Stimulated activated CD8-positive, alpha-beta memory T cell treated with anti-CD3 and anti-CD28 coated beads, Interleukin-4, amount 100 ng/mL, for 1 hour (primary cell): ENCODE results near the gene MRGPRD.
A peak's percentile ranks its signal among the peaks of the same experiment; 100 is the strongest.

ENCODE experiments used
- DNase-seq, 2 donors: peaks; one replicate each; pipeline ENCODE4 v3.0.0-alpha.2; 2020; ENCODE audit warnings: low read depth in 2 of 2, low spot score in 1 of 2

The MRGPRD gene

GRCh38 chr11:68970921-68971636 lies 9.7 kb downstream of the MRGPRD start:
- no peak for DNase-seq

GRCh38 chr11:68969386-68969785 lies 11.4 kb downstream of the MRGPRD start:
- no peak for DNase-seq

- DNase-seq = no peak
Measured at GRCh38 chr11:68968306-68969250, 12.2 kb downstream of the MRGPRD start.

GRCh38 chr11:68966894-68967780 lies 13.6 kb downstream of the MRGPRD start:
- DNase-seq = no peak

GRCh38 chr11:68965901-68966853 lies 14.6 kb downstream of the MRGPRD start:
- DNase-seq = no peak

GRCh38 chr11:68963779-68964178 lies 17.0 kb downstream of the MRGPRD start:
- no peak for DNase-seq

- DNase-seq = peak in 1 of 2 donors; percentile 6
Measured at GRCh38 chr11:68962527-68963250, 18.1 kb downstream of the MRGPRD start.

GRCh38 chr11:68961245-68961644 lies 19.5 kb downstream of the MRGPRD start:
- DNase-seq = no peak

- no peak for DNase-seq
Measured at GRCh38 chr11:68960294-68961071, 20.3 kb downstream of the MRGPRD start.

GRCh38 chr11:68959465-68960293 lies 21.1 kb downstream of the MRGPRD start:
- no peak for DNase-seq

GRCh38 chr11:68958211-68958610 lies 22.6 kb downstream of the MRGPRD start:
- no peak for DNase-seq

- DNase-seq = no peak
Measured at GRCh38 chr11:68956547-68957254, 24.1 kb downstream of the MRGPRD start.

- DNase-seq = no peak
Measured at GRCh38 chr11:68956142-68956541, 24.6 kb downstream of the MRGPRD start.

GRCh38 chr11:68955607-68955958 lies 25.2 kb downstream of the MRGPRD start:
- no peak for DNase-seq

GRCh38 chr11:68954836-68955606 lies 25.8 kb downstream of the MRGPRD start:
- no peak for DNase-seq

GRCh38 chr11:68950762-68951161 lies 30.0 kb downstream of the MRGPRD start:
- DNase-seq = no peak
